HG02759 (cell line): ENCODE measurements around the gene ICAM4.
"Not testable (repeated sequence)": the region's sequence is repeated elsewhere in the genome, so short reads cannot be mapped to it uniquely, and the experiment has no call there.

Experiments
- ATAC-seq: cut with Tn5 transposase; IDR thresholded peaks from one replicate; pipeline ENCODE4 v1.9.1; 2021; ENCODE audit warnings: mild to moderate bottlenecking, moderate library complexity; ENCODE audit not compliant: unreplicated experiment

ICAM4 gene

DNA sequence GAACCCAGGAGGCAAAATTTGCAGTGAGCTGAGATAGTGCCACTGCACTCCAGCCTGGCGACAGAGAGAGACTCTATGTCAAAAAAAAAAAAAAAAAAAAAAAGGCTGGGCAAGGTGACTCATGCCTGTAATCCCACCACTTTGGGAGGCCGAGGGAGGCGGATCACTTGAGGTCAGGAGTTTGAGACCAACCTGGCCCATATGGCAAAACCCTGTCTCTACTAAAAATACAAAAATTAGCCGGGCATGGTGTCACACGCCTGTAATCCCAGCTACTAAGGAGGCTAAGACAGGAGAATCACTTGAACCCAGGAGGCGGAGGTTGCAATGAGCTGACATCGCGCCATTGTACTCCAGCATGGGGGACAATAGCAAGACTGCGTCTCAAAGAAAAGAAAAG, 50.0 kb downstream of the ICAM4 start:
- ATAC-seq = not testable (repeated sequence)
